Iris pigment epithelial cell (primary cell): Measurements from ENCODE around the gene CBLB.
"Not testable (repeated sequence)": the region's sequence is repeated elsewhere in the genome, so short reads cannot be mapped to it uniquely, and the experiment has no call there.

Source experiments
- DNase-seq: peaks from one replicate; pipeline ENCODE4 v3.0.0-alpha.2; 2011; ENCODE audit warnings: low read depth

Gene CBLB

DNA sequence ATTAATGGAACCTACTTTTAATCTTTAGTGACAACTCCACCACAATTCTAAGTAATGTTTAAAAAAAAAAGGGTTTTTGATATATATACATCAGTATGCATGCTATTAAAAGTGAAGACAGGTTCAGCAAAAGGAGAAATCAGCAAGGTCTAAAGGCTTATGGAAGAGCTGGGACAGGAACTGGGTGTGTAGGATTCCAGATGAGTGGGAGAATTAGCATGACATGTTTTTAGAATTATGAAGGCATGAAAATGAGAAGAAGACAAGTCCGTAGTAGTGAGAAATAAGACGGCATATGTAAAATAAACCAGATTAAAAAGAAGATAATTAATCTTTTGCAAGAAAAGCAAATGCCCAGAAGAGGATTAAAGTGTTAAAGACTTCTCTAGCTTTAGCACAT lies 52.0 kb downstream of the CBLB start:
- DNase-seq: no peak

DNA sequence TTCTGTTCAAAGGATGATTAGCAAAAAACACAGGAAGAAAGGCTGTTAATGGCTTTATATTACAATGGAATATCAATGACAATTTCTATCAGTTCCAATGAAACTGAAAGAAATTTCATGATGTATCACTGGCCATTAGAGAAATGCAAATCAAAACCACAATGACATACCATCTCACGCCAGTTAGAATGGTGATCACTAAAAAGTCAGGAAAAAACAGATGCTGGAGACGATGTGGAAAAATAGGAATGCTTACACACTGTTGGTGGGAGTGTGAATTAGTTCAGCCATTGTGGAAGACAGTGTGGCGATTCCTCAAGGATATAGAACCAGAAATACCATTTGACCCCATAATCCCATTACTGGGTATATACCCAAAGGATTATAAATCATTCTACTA lies 53.5 kb downstream of the CBLB start:
- DNase-seq: not testable (repeated sequence)

DNA sequence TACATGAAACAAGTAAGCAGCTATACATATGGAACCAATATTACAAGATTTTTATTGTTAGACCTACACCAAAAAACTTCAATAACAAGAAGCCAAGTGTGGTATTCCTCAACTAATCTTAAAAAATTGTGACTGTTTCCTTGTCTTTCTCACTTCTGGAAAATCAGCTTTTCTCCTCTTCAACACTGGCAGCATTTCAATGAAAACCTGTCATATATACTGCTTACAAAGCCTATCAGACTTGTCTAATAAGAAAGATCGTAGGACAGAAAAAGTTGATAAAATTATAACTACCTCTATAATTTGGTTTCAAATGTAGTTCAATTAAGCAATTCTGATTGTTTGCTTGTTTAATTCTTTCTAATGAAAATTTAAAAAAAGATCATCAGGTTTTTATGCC lies 55.1 kb downstream of the CBLB start:
- DNase-seq: no peak

DNA sequence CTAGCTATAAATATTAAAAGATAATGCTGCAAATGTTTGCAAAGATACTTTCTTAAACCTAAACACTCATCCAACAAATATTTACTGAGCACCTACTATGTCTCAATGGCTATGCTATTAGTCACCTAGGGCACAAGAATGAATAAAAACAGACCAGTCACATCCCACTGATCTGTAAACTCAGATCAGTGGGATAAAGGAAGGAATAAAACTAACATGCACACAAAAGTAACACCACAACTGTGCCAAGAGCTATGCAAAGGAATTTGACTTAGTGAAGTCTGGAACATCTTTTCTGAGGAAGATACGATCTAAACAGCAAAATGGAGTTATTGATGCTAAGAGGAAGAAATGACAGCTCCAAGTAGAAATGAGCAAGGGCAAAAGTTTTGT lies 56.6 kb downstream of the CBLB start:
- DNase-seq: peak; percentile 88

DNA sequence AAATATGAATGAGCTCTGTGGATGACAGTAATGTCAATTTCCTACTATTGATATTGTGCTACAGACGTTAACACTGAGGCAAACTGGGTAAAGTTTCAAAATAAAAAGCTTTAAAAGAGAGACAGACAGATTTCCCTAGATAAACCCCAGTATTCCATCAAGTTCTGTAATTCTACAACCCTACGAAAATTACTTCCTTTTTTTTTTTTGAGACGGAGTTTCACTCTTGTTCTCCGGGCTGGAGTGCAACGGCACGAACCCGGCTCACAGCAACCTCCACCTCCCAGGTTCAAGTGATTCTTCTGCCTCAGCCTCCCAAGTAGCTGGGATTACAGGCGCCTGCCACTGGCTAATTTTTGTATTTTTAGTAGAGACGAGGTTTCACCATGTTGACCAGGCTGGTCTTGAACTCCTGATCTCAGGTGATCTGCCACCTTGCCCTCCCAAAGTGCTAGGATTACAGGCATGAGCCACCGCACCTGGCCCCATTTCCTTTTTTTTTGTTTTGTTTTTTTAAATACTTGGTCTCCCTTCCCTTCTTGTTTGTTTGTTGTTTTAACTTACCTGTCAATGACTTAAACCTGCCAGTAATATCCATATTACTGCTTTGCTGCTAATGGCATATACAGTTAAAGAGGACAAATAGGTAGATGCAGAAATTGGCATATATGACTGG lies 57.2 kb downstream of the CBLB start:
- DNase-seq: no peak

DNA sequence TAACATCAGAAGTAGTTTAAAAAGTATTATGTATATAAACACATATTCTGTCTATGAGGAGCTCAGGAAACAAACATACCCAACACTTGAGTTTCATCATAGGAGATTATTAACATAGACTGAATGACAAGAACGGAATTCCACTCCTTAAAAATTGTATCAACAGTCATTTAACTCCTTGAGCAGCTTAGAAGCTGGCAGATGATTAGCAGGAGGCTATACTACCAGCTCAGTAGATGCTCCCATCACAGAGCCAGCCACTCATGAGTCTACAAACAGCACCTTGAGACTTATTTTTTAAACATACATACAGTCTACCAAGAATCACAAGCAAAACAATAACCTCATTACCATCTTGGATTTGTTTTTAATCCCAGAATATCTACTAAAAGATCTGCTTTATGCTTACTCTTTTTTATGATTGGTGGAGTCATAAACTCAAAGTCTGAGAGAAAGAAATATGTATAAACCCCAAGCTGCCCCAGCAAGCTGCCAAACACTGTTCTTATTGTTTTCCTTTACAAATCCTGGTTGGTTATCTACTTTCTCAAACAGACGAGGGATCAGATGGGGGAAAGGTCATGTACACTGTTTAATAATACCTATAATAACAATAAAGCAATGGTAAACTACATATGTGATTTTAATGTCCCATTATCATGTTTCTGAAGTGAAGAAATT lies 59.5 kb downstream of the CBLB start:
- peak; percentile 73 for DNase-seq

DNA sequence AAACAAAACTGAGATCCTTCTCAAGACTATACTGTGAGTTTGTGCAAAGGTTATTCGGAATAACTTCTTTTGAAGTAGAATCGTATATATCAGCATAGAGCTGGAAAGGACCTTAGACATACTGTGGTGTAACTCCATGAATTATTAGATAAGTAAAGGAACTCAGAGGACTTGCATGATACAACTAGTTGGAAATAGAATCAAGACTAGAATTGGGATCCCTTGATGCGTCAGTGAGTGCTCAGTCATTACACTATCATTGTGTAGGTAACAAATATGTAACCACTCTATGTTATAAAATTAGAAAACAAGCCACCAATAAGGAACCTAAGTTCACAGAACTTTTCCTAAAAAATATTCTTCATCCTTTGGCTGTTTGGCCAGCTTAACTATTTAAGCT lies 61.1 kb downstream of the CBLB start:
- no peak for DNase-seq

DNA sequence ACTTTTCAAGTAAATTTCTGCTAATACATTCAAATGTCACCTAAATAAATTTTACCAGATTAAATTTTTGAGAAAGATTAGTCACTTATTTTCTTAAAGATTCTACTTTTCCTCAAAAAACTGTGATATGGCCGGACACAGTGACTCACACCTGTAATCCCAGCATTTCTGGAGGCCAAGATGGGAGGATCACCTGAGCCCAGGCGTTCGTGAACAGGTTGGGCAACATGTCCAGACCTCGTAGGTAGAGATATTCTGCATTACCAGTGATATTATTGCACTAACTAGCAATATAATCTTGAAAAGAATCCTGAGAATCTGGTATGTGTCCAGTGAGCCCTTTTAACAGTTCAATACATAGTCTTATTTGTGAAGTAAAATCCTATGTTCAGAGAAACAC lies 61.7 kb downstream of the CBLB start:
- DNase-seq: no peak

DNA sequence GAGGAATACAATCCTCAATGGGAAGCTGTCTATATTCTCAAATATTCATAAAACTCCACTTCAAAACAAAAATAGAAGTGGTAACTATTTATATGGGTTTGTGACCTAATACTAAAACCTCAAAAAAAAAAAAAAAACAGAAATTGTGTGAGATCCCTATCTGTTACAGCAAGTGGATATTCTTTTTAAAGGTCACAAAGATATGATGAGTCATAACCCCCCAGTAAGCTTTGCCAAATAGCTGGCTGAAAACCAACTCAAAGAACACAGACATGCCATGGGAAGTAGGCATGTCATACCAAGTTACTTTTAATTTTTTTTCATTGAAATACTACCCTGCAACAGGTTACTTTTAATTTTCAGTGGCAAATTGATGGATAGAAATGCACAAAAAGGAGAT lies 62.5 kb downstream of the CBLB start:
- DNase-seq: peak; percentile 80

DNA sequence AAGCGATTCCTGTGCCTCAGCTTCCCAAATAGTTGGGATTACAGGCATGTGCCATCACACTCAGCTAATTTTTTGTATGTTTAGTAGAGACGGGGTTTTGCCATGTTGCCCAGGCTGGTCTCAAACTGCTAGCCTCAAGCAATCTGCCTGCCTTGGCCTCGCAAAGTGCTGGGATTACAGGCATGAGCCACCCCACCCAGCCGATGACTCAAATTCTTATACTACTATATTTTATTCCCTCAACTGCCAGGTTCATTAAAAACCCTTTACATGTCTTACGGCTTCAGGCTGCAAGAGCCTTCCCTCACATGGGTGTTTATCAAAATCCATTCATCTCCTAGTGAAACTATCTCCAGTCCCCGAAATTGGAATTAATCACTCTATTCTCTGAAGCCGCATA lies 63.4 kb downstream of the CBLB start:
- no peak for DNase-seq

DNA sequence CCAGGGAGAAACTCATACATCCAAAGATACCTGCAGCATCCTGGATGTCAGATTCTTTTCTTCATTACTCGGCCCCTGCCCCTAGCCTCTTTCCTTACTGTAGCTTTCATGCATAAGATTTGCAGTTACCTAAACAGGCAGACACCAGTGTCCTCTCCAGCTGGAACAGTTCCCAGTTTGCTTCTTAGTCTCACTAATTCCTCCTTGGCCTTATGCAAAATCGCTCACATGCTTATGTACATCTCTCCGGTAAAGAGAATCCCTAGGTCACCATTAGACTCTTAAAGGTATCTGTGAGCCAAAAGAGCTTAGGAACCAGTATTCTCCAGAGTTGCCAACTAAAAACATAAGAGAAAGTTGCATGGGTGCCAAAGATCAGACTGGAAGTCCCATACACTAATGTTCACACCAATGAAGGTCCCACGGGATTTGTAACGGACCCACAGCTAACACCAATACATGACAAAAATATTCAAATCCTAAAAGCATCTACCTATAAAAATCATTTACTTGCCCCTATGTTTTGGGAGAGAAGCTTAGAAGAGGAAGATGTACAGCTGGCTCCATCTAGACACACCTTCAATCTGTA lies 66.6 kb downstream of the CBLB start:
- peak; percentile 72 for DNase-seq

DNA sequence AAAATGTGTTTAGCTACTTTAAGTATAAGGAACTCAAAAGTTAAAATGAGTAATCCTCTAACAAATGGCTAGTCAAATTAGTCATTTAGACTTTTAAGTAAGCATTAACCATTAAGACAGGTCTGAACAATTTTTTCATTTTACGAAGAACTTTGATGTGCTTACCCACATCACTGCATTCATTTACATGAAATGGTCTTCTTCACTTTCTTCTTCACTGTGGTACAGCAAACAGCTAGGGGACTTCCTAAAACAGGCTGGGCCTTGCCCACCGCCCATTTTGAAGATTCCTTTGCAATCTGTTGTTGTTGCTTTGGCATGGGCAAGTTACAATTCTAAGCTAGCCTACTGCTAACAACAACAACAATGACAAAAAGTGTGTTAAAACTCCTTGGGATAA lies 67.4 kb downstream of the CBLB start:
- no peak for DNase-seq

DNA sequence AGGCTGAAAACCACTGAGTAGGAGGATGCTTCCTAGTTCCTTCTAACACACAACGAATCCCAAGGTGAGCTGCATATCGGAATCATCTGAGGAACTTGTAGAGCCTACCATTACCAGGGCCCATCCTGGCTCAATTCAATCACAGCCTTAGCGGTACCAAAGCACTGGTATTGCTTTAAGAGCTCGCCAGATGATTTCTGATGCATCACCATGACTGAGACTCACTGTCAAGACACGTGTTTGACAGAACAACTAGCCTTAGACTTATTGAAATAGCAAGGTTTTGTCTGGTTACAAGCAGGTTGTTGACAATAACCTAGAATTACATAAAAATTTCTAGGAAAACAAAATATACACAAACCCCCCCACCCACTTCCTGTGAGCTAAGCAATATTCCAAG lies 68.5 kb downstream of the CBLB start:
- no peak for DNase-seq

DNA sequence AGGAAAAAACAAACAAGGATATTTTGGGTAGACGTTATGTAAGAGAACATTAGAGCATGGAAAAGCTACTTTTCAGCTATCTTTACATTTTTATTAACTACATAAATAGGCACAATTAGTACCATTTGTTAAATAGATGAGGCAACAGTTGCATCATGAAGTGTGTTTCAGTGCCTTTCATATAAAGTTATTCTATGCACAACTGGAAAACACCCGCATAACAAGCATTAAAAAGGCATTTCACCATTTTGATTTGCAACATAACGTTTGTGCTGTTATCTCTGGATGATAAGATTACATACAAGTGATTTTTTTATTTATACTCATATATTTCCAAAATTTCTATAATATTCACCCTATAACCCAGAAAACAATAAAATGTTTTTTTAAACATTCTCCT lies 69.5 kb downstream of the CBLB start:
- no peak for DNase-seq

DNA sequence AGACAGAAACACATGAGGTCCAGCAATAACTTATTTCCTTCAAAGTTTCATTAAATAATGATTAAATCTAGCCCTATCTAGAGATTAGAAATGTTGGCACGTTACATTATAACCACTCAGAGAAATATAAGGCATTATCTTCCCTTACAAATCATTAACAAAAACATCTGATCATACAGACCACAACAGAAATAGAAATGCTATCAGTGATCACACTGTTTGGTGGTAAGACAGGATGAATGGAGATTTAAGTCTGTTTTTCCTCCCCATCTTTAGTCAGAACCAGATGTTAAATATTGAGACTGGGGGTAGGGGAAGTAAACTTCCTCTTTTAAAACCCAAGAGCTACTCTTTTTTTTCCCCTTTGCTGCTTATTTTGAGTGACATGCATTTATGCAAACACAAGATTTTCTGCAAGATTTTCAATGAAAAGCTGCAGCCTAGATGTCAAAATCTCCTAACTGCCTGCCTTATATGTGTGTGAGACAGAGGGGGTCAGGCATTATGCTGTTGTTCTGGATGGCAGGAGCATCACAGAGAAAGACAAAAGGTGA lies 70.4 kb downstream of the CBLB start:
- DNase-seq: no peak

DNA sequence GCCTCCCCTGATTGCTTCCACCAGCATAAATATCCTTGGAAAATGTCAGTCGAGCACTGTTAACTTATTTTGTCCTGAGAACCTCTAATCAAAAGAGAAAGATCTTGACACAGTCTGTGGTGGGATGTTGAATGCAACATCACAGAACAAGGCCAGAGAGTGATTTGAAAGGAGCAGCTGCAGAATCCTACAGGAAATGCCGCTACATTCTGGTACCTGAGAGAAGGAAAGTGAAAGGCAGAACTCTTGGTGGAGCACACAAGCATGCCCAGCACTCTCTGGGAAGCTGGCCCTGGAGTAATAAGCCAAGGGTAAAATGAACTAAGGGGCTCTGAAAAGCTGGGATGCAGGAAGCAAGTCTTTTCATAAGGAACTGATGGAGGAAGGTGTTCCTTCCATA lies 75.8 kb downstream of the CBLB start:
- DNase-seq: peak; percentile 44

DNA sequence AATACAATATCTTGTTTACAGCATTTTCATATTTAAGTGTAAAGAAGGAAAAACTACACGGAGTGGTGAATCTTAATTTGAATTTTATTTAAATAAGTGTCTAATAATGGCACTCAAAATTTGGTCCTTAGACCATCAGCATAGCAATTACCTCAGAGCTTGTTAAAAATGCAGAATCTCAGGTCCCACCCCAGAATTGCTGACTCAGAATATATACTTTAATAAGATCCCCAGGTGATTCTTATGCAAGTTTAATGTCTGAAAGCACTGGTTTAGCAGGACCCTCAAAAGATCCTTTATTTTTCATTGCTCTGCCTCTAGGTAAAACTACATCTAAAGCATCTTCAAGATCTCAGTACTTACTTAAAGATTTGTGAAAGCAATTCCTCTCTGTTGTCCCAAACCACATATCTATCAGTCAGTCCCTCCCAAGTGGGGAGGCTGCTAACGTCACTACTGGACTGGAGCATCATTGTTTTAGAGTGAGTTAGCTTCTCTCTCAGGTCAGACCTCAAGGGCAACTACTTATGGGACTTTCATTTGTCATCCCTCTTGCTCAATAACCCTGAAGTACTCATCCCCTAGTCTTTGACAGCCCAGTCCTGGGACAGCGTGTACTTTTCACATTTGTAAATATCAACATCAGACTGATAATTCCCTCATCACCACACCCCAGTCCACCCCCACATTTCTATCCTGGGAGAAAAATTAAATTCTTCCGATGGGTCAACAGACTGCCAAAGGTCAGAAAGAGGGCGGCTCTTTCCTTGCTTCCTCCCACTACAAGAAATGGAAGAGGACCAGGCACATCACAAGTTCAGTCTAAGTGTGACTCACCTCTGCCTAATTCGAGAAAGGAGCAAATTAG lies 76.7 kb downstream of the CBLB start:
- peak; percentile 100 for DNase-seq

DNA sequence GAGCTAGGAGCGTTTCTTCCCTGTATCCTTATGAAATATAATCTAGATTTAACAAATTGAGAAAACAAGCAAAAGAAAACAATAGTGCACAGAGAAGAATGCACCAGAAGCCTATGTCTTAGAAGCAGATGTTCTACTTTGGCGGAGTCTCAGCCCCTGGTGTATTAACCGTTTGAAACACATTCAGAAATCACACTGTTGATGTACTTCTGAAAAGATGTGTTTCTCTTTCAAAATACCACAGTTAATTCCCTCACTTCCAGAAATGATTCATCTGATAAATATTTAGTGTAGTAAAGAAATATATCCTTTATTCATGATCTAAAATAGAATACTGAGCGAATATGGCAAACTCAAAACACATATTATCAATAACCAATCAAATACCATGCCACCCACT lies 77.7 kb downstream of the CBLB start:
- peak; percentile 92 for DNase-seq

DNA sequence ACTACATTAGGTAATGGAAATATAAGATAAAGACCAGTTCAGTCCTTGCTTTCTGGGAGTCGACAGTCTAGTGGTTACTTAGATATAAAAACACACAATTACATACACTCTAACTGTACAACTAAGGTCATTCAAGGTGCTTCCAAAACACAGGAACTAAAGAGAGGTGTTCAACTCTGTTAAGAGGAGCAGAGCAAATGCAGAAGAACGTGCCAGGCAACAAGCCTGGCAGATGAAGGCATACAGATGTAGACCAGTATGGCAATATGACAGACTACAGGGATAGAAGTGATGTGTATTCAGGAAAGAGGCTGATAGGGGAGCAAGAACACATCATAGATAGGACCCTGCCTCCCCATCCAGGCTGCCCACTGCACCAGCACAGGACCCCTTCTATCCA lies 78.3 kb downstream of the CBLB start:
- DNase-seq: no peak

DNA sequence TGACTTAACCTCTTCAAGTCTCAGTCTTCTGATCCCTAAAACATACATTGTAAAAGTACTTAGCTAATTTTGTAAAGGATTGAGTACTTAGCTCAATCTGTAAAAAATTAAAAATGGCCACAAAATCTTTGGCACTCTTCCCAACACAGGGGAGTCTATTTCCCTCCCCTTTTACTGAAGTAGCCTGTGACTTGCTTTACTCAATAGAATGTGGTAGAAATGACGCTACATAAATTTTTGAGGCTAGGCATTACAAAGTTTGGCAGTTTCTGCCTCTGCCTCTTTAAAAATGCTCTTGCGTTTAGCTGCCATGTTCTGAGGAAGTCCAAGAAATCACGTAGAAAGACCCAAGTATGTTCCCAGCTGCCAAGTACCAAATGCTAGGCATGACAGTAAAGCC lies 80.2 kb downstream of the CBLB start:
- no peak for DNase-seq

DNA sequence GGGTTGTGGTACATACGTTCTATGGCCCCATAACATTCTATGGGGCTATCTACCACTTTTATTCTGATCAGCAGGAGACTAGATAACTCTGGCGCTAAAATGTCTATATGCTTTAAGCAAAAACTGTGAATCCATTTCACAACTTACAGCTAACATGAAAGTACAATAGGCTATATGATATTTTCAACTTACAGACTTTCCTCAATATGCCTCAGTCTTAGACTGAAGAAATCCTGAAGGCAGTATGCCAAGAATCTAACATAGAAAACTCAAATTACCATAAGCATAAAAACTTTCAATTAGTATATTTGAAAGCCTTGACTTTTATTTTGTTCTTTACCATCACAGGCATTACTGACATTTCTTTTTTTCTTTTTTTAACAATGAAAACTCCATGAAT lies 81.4 kb downstream of the CBLB start:
- no peak for DNase-seq

DNA sequence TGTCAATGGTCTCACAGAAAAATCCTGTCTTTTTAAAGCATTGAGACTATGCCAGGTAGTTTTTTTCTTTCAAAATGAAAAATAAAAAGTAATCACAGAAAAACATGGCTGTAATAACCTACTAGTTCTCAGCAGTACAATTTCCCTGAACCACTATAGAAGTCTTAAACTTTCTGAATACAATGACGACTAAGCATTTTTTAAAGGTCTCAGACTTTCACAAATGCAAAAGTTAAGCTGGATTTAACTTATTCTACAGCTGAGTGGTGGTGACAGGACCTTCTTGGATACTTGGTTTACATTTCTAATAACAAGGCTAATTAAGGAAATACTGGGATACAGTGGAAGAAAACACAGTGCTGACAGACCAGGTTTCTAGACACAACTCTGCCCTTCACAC lies 81.8 kb downstream of the CBLB start:
- DNase-seq: no peak

DNA sequence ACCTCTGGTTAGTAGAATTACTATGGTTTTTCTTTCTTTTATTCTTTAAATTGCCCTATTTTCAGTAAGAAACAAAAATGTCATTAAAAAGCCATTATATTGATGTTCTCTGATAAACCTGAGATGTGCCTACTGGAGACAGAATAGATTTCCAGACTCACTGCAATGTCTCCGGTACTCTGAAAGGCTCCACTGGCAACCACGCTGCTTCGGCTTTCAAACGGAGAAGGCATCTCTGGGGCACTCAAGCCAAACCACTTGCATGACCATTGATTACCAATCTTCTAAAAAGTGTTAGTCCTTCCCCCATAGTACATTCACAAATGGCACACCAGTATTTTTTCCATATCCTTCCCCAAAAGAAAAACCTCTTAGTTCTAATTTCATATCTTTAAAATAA lies 82.6 kb downstream of the CBLB start:
- no peak for DNase-seq
